OCI-LY7 (cell line): Measurements from ENCODE around the gene ANAPC1. TPM values are rescaled to one million over a fixed set of nuclear protein-coding genes. Genes with fewer than 3 reads are reported as not detected.

Experiments
- BruUV-seq: library from RNA; stranded (reverse); fragments of 400-500 nt; replicated peaks from 2 replicates; lab custom pipeline; 2021; lab: Mats Ljungman, UMichigan
- CTCF ChIA-PET: fragments of 300-600 bp; sonication (Branson Sonifier 250); formaldehyde crosslinking; loops from one replicate; lab custom pipeline; 2022; ENCODE audit warnings: antibody characterized with exemption; ENCODE audit not compliant: unreplicated experiment; lab: Charles Lee
- POLR2A ChIA-PET: fragments of 300-600 bp; sonication (Branson Sonifier 250); formaldehyde crosslinking; loops from one replicate; lab custom pipeline; 2022; ENCODE audit warnings: antibody characterized with exemption; lab: Charles Lee
- DNase-seq: peaks from one replicate; pipeline ENCODE4 v3.0.0-alpha.2; 2015; ENCODE audit warnings: low spot score
- H2AFZ ChIP-seq: fragments of 200-600 bp; sonication (generic), shearing (Covaris generic); 2 replicates; pipeline ENCODE4 v1.6.1; 2014; ENCODE audit warnings: mild to moderate bottlenecking, antibody characterized with exemption, low read length, moderate library complexity
- H3K27ac ChIP-seq: fragments of 200-600 bp; sonication (generic); 2 replicates; pipeline ENCODE4 v1.5.1; 2014; ENCODE audit warnings: mixed run types, low read depth, mild to moderate bottlenecking, moderate library complexity, low read length, inconsistent platforms; ENCODE audit not compliant: poor library complexity, severe bottlenecking
- H3K36me3 ChIP-seq: fragments of 200-600 bp; sonication (generic); 2 replicates; pipeline ENCODE4 v1.6.1; 2014; ENCODE audit warnings: mild to moderate bottlenecking, antibody characterized with exemption, low read length, moderate library complexity, mixed read lengths; ENCODE audit not compliant: insufficient read depth
- H3K4me1 ChIP-seq: fragments of 200-600 bp; sonication (generic); 2 replicates; pipeline ENCODE4 v1.5.1; 2014; ENCODE audit warnings: mild to moderate bottlenecking, low read length; ENCODE audit not compliant: insufficient read depth, poor library complexity, severe bottlenecking
- H3K4me2 ChIP-seq: fragments of 200-600 bp; sonication (generic); 2 replicates; pipeline ENCODE4 v1.6.1; 2014; ENCODE audit warnings: mild to moderate bottlenecking, low read length
- H3K4me3 ChIP-seq: fragments of 200-600 bp; sonication (generic); 2 replicates; pipeline ENCODE4 v1.5.1; 2014; ENCODE audit warnings: mild to moderate bottlenecking, low read depth, low read length; ENCODE audit not compliant: poor library complexity, severe bottlenecking
- H3K79me2 ChIP-seq: fragments of 200-600 bp; sonication (generic); 2 replicates; pipeline ENCODE4 v1.6.1; 2016; ENCODE audit warnings: low read depth, mild to moderate bottlenecking, low read length, moderate library complexity, mixed read lengths; ENCODE audit not compliant: insufficient read depth
- H3K9me2 ChIP-seq: fragments of 200-600 bp; sonication (generic); 2 replicates; pipeline ENCODE4 v1.6.1; 2016; ENCODE audit warnings: mild to moderate bottlenecking, low read length, mixed read lengths; ENCODE audit not compliant: insufficient read depth
- H3K9me3 ChIP-seq: fragments of 200-600 bp; sonication (generic); 2 replicates; pipeline ENCODE4 v1.6.1; 2014; ENCODE audit warnings: mild to moderate bottlenecking, mixed run types, low read length, mixed read lengths
- H4K20me1 ChIP-seq: fragments of 200-600 bp; sonication (generic); 2 replicates; pipeline ENCODE4 v1.6.1; 2014; ENCODE audit warnings: mild to moderate bottlenecking, antibody characterized with exemption, low read length, moderate library complexity, mixed read lengths; ENCODE audit not compliant: insufficient read depth
- EZH2phosphoT487 ChIP-seq: fragments of 200-600 bp; sonication (generic); IDR thresholded peaks from 2 replicates; pipeline ENCODE4 v1.6.1; 2018; ENCODE audit warnings: low read depth, borderline replicate concordance, mild to moderate bottlenecking, mixed run types, antibody characterized with exemption, low read length, moderate library complexity, mixed read lengths
- intact Hi-C: fragments of 100-400 bp; cut with micrococcal nuclease; formaldehyde crosslinking; loops from one replicate; pipeline ENCODE4 v1.10.0; 2022; ENCODE audit not compliant: unreplicated experiment
- total RNA-seq, 2 experiments: library from RNA; depleted of rRNA in 1 of 2; stranded (reverse); fragments of >200 nt in 1 of 2; shearing (Covaris generic) in 1 of 2; gene quantifications; 2 replicates each; pipeline ENCODE4 v1.2.3, GENCODE V29; 2014 to 2022
- TF ChIP-seq, protein P1 (sequence below): fragments of 200-600 bp; sonication (generic); conservative IDR thresholded peaks from 2 replicates; pipeline ENCODE4 v1.5.1; 2014; ENCODE audit warnings: mild to moderate bottlenecking, antibody characterized with exemption, low read length, moderate library complexity, mixed read lengths

ANAPC1 gene
- total RNA-seq, 2 experiments from 2014 or later, result 103 to 131 TPM

DNA sequence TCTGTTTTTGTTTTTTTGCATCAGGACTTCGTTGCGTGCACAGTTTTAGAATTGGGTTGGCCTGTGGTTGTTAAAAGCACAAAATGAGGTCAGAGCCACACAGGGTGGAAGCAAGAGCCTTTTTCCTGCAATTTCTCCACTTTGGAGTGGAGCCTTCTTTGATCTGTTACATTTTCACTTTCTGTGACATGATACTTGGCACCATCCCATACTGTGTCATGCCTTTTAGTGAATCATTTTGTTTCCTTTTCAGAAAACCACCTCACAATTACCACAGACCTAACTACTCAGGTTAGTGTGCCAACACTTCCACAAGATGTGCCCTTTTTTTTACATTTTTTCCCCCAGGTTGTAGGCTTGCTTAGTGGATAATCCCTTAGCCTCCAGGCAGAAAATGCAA is 46.9 kb upstream of the ANAPC1 start:
- Histone ChIP-seq H3K9me2 (no peaks in the 10 kb centered on the region), H3K4me1 (no peaks in the 10 kb centered on the region), H3K4me3 (no peak overlapping the region), H3K4me2 (no peak overlapping the region), H2AFZ (no peak overlapping the region), H3K9me3 (no peaks in the 10 kb centered on the region), H3K36me3 (no peaks in the 10 kb centered on the region), H3K27ac (no peak overlapping the region), H3K79me2 (no peaks in the 10 kb centered on the region), H4K20me1 (no peaks in the 10 kb centered on the region)
- intact Hi-C loops, result no loop called here
- BruUV-seq, result no TSS peak
- no peak for DNase-seq
- POLR2A ChIA-PET, result no interaction called here
- CTCF ChIA-PET, result no interaction called here
- TF ChIP-seq, protein P1, sequence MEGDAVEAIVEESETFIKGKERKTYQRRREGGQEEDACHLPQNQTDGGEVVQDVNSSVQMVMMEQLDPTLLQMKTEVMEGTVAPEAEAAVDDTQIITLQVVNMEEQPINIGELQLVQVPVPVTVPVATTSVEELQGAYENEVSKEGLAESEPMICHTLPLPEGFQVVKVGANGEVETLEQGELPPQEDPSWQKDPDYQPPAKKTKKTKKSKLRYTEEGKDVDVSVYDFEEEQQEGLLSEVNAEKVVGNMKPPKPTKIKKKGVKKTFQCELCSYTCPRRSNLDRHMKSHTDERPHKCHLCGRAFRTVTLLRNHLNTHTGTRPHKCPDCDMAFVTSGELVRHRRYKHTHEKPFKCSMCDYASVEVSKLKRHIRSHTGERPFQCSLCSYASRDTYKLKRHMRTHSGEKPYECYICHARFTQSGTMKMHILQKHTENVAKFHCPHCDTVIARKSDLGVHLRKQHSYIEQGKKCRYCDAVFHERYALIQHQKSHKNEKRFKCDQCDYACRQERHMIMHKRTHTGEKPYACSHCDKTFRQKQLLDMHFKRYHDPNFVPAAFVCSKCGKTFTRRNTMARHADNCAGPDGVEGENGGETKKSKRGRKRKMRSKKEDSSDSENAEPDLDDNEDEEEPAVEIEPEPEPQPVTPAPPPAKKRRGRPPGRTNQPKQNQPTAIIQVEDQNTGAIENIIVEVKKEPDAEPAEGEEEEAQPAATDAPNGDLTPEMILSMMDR, result no peak
- TF ChIP-seq EZH2phosphoT487, result no peak

DNA sequence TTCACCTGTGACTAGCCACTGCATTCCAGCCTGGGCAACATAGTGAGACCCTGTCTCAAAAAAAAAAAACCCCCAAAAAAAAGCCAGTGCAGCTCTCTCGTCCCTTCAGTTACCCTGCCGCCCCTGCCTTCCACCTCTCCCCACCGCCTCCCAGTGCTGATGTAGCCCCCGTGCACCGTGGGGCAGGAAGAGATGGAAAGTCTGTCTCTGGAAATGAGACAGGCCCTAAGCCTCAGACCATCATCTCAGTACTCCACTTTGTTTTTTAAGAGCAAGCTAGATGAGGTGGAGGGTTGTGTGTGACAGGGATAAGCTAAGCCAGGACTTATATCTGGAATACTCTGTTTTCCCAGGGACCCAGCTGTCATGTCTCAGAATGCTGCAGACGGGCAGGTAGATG is 46.4 kb upstream of the ANAPC1 start:
- TF ChIP-seq EZH2phosphoT487, result no peak
- no peak overlapping the region for H2AFZ ChIP-seq
- H3K79me2 ChIP-seq, result no peaks in the 10 kb centered on the region
- H3K4me1 ChIP-seq, result no peaks in the 10 kb centered on the region
- intact Hi-C loops, result no loop called here
- H3K9me3 ChIP-seq, result no peaks in the 10 kb centered on the region
- ChIA-PET POLR2A (no interaction called here), CTCF (no interaction called here)
- no peaks in the 10 kb centered on the region for H3K36me3 ChIP-seq
- H3K27ac ChIP-seq, result no peak overlapping the region
- no peaks in the 10 kb centered on the region for H4K20me1 ChIP-seq
- no peaks in the 10 kb centered on the region for H3K9me2 ChIP-seq
- DNase-seq, result no peak
- no peak overlapping the region for H3K4me2 ChIP-seq
- no TSS peak for BruUV-seq
- no peak overlapping the region for H3K4me3 ChIP-seq

DNA sequence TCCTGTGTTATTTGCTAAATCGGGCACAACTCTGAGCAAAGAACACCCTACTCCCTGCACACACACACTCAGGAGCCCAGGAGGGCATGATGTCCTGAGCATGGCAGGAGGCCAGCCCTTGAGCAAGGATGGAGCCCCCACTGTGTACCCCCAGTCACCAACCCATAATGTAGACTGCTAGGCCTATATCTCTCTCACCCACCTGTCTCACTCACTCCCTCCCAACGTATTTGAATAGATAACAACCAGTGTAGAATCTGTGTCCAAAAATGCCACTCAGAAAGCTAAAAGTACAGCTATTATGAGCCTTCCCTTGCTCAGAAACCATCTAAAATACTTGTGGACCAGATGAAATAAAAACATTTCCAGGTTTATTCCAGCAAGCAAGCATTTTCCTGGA is 43.7 kb upstream of the ANAPC1 start:
- Histone ChIP-seq H3K4me1 (no peaks in the 10 kb centered on the region), H3K79me2 (no peaks in the 10 kb centered on the region), H2AFZ (no peak overlapping the region), H3K9me3 (no peaks in the 10 kb centered on the region), H4K20me1 (no peaks in the 10 kb centered on the region), H3K36me3 (no peaks in the 10 kb centered on the region), H3K4me2 (no peak overlapping the region), H3K9me2 (no peaks in the 10 kb centered on the region), H3K27ac (no peak overlapping the region), H3K4me3 (no peak overlapping the region)
- TF ChIP-seq, protein P1, result no peak
- no peak for TF ChIP-seq EZH2phosphoT487
- BruUV-seq, result no TSS peak
- POLR2A ChIA-PET, result interaction anchor here (0.6 to 0.7 kb wide), 2 partner anchors 163 to 359 kb away, joined by 3 read pairs; no protein-coding TSS in a partner anchor
- intact Hi-C loops, result no loop called here
- CTCF ChIA-PET, result no interaction called here
- DNase-seq, result no peak
